ENCODE data around the gene IFIT1B. TPM values are rescaled to one million over a fixed set of nuclear protein-coding genes. Genes with fewer than 3 reads are reported as not detected.
A peak's percentile ranks its signal among the peaks of the same experiment; 100 is the strongest.
"Not testable (repeated sequence)": the region's sequence is repeated elsewhere in the genome, so short reads cannot be mapped to it uniquely, and the experiment has no call there.

Gene IFIT1B
- total RNA-seq, 2 experiments from 2014 or later: 0.15 TPM; not detected in 1

DNA sequence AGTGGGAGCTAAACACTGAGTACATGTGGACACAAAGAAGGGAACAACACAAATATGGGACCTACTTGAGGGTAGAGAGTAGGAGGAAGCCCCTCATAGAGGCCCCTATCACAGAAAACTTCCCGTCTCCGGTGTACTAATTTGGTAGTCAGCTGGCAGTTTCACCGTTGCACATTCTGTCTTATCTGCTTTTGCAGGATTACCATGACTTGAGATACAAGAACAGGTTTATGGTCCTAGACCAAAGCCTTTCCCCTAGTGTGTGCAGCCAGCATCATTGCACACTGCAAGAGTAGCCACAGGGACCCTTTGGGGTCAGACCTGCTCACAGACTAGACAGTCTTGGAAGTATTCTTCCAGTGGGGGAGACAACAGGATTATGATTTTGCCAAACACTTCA, 5.9 kb upstream of the IFIT1B start:
- Mint-ChIP-seq H3K4me3 (no peak overlapping the region), H3K4me1 (peaks cover 17% of the 10 kb centered on the region), H3K27ac (no peak overlapping the region), H3K36me3 (ENCODE audit: low read depth) (no peaks in the 10 kb centered on the region), H3K27me3 (peaks cover 5% of the 10 kb centered on the region), H3K9me3 (no peaks in the 10 kb centered on the region)
- ChIA-PET CTCF (interaction anchor here (0.9 to 1.1 kb wide), 2 partner anchors 8 to 34 kb away, joined by 3 read pairs; no protein-coding TSS in a partner anchor), POLR2A (no interaction called here)
- DNase-seq: no peak

DNA sequence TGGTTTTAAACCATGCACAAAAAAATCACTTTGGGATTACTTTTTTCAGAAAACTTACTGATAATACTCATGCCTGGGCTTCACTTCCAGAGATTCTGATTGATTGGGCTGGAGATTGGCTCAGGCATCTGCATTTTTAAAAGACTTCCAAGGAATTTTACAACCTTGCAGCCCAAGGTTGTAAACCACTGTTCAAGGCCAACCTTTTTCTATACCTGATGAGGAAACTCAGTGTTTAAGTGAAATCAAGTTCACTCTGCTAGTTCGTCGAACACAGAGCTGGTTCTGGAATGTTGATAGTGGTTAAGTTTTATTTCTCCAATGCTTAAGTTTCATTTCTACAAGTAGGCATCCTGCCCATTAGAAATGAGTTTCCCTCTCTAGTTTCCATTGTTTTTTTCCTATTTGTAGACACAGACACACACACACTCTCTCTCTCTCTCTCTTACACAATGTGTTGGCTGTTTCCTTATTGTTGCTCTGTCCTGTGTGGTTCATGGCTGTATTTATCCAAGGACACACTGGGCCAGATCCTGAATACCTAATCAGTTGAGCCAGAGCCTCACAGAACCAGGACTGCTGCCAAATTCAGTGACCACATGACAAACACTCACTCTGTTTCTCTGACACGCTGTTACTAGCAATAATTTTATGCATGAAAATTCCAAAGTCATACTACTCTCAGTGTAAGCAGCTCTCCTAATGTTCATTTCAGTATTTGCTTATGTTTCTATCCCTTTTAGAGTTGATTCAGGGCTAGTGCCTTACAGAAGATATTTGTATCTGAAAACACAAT, 3.7 kb upstream of the IFIT1B start:
- POLR2A ChIA-PET: no interaction called here
- Mint-ChIP-seq H3K27ac (no peak overlapping the region), H3K4me3 (no peak overlapping the region), H3K36me3 (ENCODE audit: low read depth) (no peaks in the 10 kb centered on the region), H3K27me3 (peaks cover 5% of the 10 kb centered on the region), H3K9me3 (no peaks in the 10 kb centered on the region), H3K4me1 (peaks cover 2% of the 10 kb centered on the region)
- CTCF ChIA-PET: no interaction called here
- DNase-seq: no peak

- no peaks in the 10 kb centered on the region for H3K36me3 Mint-ChIP-seq (ENCODE audit: low read depth)
- peaks cover 2% of the 10 kb centered on the region for H3K27me3 Mint-ChIP-seq
- POLR2A ChIA-PET: no interaction called here
- no peak overlapping the region for H3K4me3 Mint-ChIP-seq
- CTCF ChIA-PET: no interaction called here
- DNase-seq: no peak
- H3K27ac Mint-ChIP-seq: no peak overlapping the region
- H3K4me1 Mint-ChIP-seq: no peaks in the 10 kb centered on the region
- H3K9me3 Mint-ChIP-seq: no peaks in the 10 kb centered on the region
Observed at GRCh38 chr10:89374713-89375141, 3.1 kb upstream of the IFIT1B start.

DNA sequence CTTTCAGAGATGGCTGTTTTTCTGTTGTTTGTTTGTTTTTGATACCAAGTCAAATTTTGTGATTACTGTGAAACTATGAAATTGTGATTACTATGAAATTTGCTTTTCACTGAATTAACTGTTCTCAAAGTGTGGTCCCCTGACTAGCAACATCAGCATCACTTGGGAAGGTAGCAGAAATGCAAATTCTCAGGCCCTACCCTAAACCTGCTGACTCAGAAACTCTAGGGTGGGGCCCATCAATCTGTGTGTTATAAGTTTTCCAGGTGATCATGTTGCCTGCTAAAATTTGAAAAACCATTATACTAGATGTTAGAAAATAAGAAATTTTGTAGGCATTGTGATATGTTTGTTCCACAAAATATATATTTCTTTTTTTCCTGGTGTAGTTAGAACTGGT, 1.2 kb downstream of the IFIT1B start:
- H3K27me3 Mint-ChIP-seq: peaks cover 4% of the 10 kb centered on the region
- H3K9me3 Mint-ChIP-seq: no peaks in the 10 kb centered on the region
- H3K4me3 Mint-ChIP-seq: no peak overlapping the region
- no peak for DNase-seq
- H3K27ac Mint-ChIP-seq: no peak overlapping the region
- no peaks in the 10 kb centered on the region for H3K36me3 Mint-ChIP-seq (ENCODE audit: low read depth)
- CTCF ChIA-PET: no interaction called here
- peaks cover 2% of the 10 kb centered on the region for H3K4me1 Mint-ChIP-seq
- POLR2A ChIA-PET: no interaction called here

GRCh38 chr10:89382757-89383156, 4.9 kb downstream of the IFIT1B start:
- Mint-ChIP-seq H3K4me1 (peaks cover 2% of the 10 kb centered on the region), H3K9me3 (no peaks in the 10 kb centered on the region), H3K27ac (no peak overlapping the region), H3K27me3 (peaks cover 7% of the 10 kb centered on the region), H3K4me3 (no peak overlapping the region), H3K36me3 (ENCODE audit: low read depth) (no peaks in the 10 kb centered on the region)
- CTCF ChIA-PET: no interaction called here
- no peak for DNase-seq
- POLR2A ChIA-PET: no interaction called here

- no peak for DNase-seq
- H3K9me3 Mint-ChIP-seq: no peaks in the 10 kb centered on the region
- no peak overlapping the region for H3K4me3 Mint-ChIP-seq
- CTCF ChIA-PET: interaction anchor here (0.9 kb wide), 1 partner anchor 15 kb away, joined by 3 read pairs; no protein-coding TSS in a partner anchor
- no peak overlapping the region for H3K27ac Mint-ChIP-seq
- peaks cover 7% of the 10 kb centered on the region for H3K27me3 Mint-ChIP-seq
- H3K36me3 Mint-ChIP-seq (ENCODE audit: low read depth): no peaks in the 10 kb centered on the region
- POLR2A ChIA-PET: interaction anchor here (1.6 kb wide), 1 partner anchor 34 kb away, joined by 3 read pairs; no protein-coding TSS in a partner anchor
- H3K4me1 Mint-ChIP-seq: peaks cover 2% of the 10 kb centered on the region
Observed at GRCh38 chr10:89384474-89385340, 6.9 kb downstream of the IFIT1B start.

- H3K27ac Mint-ChIP-seq: no peak overlapping the region
- peaks cover 11% of the 10 kb centered on the region for H3K36me3 Mint-ChIP-seq (ENCODE audit: low read depth)
- ChIA-PET POLR2A (interaction anchor here (0.7 kb wide), 1 partner anchor 25 kb away, joined by 3 read pairs; no protein-coding TSS in a partner anchor), CTCF (interaction anchor here (0.7 to 1.6 kb wide), 4 partner anchors 30 to 171 kb away, joined by 3 to 4 read pairs (median 3); partner anchors contain the start of gene LIPA)
- no peak for DNase-seq
- H3K4me3 Mint-ChIP-seq: no peak overlapping the region
- H3K9me3 Mint-ChIP-seq: no peaks in the 10 kb centered on the region
- peaks cover 20% of the 10 kb centered on the region for H3K4me1 Mint-ChIP-seq
- H3K27me3 Mint-ChIP-seq: peaks cover 5% of the 10 kb centered on the region
Observed at GRCh38 chr10:89388806-89389205, 10.9 kb downstream of the IFIT1B start.

GRCh38 chr10:89389254-89389653, 11.4 kb downstream of the IFIT1B start:
- no peak overlapping the region for H3K4me3 Mint-ChIP-seq
- peaks cover 5% of the 10 kb centered on the region for H3K27me3 Mint-ChIP-seq
- H3K36me3 Mint-ChIP-seq (ENCODE audit: low read depth): peaks cover 14% of the 10 kb centered on the region
- POLR2A ChIA-PET: no interaction called here
- CTCF ChIA-PET: interaction anchor here (0.9 to 1.6 kb wide), 2 partner anchors 137 to 172 kb away, joined by 3 to 4 read pairs; partner anchors contain the start of gene LIPA
- no peak overlapping the region for H3K27ac Mint-ChIP-seq
- no peaks in the 10 kb centered on the region for H3K9me3 Mint-ChIP-seq
- H3K4me1 Mint-ChIP-seq: peaks cover 24% of the 10 kb centered on the region
- DNase-seq: no peak

DNA sequence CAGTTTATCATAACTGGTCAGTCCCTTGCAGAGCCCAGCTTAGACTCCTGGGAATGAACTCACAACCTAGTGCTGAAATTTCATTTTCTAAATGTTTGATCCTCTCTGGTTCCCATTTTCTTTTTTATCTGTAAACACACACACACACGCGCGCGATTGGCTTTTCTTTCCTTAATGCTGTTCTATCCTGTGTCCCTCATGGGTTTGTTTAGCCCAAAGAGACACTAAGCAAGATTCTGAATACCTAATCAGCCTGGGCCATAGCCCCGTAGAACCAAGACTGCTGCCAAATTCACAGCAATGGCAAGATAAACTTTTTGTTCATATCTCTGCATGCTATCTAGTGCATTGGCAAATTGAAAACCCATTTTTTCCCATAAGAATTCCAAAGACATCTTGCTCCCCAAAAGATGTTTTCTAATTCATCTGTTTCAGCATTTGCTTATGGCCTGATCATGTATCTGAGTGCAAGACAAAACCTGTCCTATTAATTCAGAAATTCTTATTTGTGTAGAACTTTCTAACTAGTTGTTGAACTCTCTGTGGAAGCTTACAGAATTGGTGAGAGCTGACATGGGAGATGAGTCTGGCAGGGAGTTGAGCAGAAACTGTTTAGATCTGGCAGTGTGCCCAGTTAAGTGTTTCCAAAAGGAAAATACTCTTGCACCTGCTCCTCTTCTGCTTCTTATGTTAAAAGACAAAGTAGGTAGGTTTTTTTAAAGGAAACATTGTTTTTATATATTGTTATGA, 12.8 kb downstream of the IFIT1B start:
- ChIA-PET CTCF (interaction anchor here (0.7 to 1.3 kb wide), 2 partner anchors 139 to 273 kb away, joined by 3 read pairs; partner anchors contain the start of gene LIPA), POLR2A (interaction anchor here (0.9 kb wide), 1 partner anchor 24 kb away, joined by 3 read pairs; the partner anchor contains the start of gene IFIT5)
- no peak for DNase-seq
- H3K9me3 Mint-ChIP-seq: no peaks in the 10 kb centered on the region
- H3K4me3 Mint-ChIP-seq: no peak overlapping the region
- no peaks in the 10 kb centered on the region for H3K27me3 Mint-ChIP-seq
- no peak overlapping the region for H3K27ac Mint-ChIP-seq
- H3K36me3 Mint-ChIP-seq (ENCODE audit: low read depth): peaks cover 25% of the 10 kb centered on the region
- peaks cover 33% of the 10 kb centered on the region for H3K4me1 Mint-ChIP-seq

- not testable (repeated sequence) for H3K4me3 Mint-ChIP-seq, DNase-seq, H3K9me3 Mint-ChIP-seq, H3K27me3 Mint-ChIP-seq, H3K27ac Mint-ChIP-seq
- ChIA-PET POLR2A (interaction anchor here (0.9 to 1.8 kb wide), 2 partner anchors 23 to 95 kb away, joined by 3 to 5 read pairs; partner anchors contain the start of gene IFIT5), CTCF (interaction anchor here (1.3 kb wide), 1 partner anchor 139 kb away, joined by 3 read pairs; the partner anchor contains the start of gene LIPA)
- H3K4me1 Mint-ChIP-seq: peaks cover 37% of the 10 kb centered on the region
- peaks cover 29% of the 10 kb centered on the region for H3K36me3 Mint-ChIP-seq (ENCODE audit: low read depth)
Observed at GRCh38 chr10:89391226-89391576, 13.3 kb downstream of the IFIT1B start.

GRCh38 chr10:89391907-89392756, 14.3 kb downstream of the IFIT1B start, which contains the start of gene IFIT1:
IFIT1 (plus strand) TSS chr10:89392623; CDS start chr10:89392713, 90 bp downstream.
- Mint-ChIP-seq H3K27me3 (no peaks in the 10 kb centered on the region), H3K4me3 (peak within 1 kb of the TSS; percentile 87), H3K9me3 (no peaks in the 10 kb centered on the region), H3K36me3 (ENCODE audit: low read depth) (peaks cover 37% of the 10 kb centered on the region), H3K27ac (peak within 1 kb of the TSS; percentile 90), H3K4me1 (peaks cover 43% of the 10 kb centered on the region)
- ChIA-PET POLR2A (interaction anchor here (0.6 to 2.4 kb wide), 17 partner anchors 9 to 1530 kb away, joined by 3 to 50 read pairs (median 5); partner anchors contain the start of genes IFIT2, IFIT3, IFIT5 and KIF20B), CTCF (interaction anchor here (0.6 to 2.3 kb wide), 8 partner anchors 22 to 813 kb away, joined by 3 to 19 read pairs (median 4); partner anchors contain the start of genes IFIT5, KIF20B and LIPA)
- peak; percentile 65 for DNase-seq

All from activated CD4-positive, alpha-beta memory T cell treated with anti-CD3 and anti-CD28 coated beads, Interleukin-2, amount 10 ng/mL, durations not matched to agents 7 days and 5 days (primary cell).